Heart left ventricle (tissue), 13 donors: ENCODE measurements around the gene FGD1.
"Not testable (repeated sequence)": the region's sequence is repeated elsewhere in the genome, so short reads cannot be mapped to it uniquely, and the experiment has no call there.

Source experiments
- CTCF ChIP-seq, 12 donors: fragments of 200-600 bp; sonication (generic) in 4 of 12; IDR thresholded peaks; one replicate each; pipeline versions ENCODE4 v1.5.0 to v1.8.0; 2018 to 2022; ENCODE audit warnings: antibody characterized with exemption in 12 of 12, mild to moderate bottlenecking in 5 of 12
- POLR2A ChIP-seq, 2 donors: fragments of 450-650 bp; IDR thresholded peaks; one replicate each; pipeline ENCODE4 v1.6.1; 2017; ENCODE audit warnings: antibody characterized with exemption in 2 of 2, mild to moderate bottlenecking in 2 of 2, moderate library complexity in 2 of 2
- donor health status: ischemic (EF 13 %, LVEDD 7.1; RV severe dilation, severe dysfunction).
- donor health status: DM: no; HTN: yes; CAD: no.
- donor health status: DM: no; HTN: no; CAD: no.
- donor health status: ischemic (EF 25% LVEDD 6.9; RV normal size, moderate dysfunction).
- donor health status: ischemic (EF 25% LVEDD 5.7; RV mildly dilated, moderate dysfunction).
- donor health status: ischemic (EF 35%, LVEDD 5.7; RV mildly dilated, moderate dysfunction).
- donor health status: nonischemic (EF 11% LVEDD 7.7; RV severe dilation, severe dysfunction).
- donor health status: DM: yes; HTN: yes; CAD: no.
- donor health status: PGD.
- donor health status: ischemic (EF 29% LVEDD 5.4; RV normal size, mild dysfunction).
- donor health status: nonischemic (EF 23%, LVEDD 6.1; RV moderate dilation, normal function).

- TF ChIP-seq CTCF, POLR2A (IDR thresholded peaks at IDR 0.05): not testable (repeated sequence)
These were observed 46.2 kb upstream of the FGD1 start for GRCh38 chrX:54542239-54542638.
